ENCODE measurements around the gene IL17REL. TPM values are rescaled to one million over a fixed set of nuclear protein-coding genes. Genes with fewer than 3 reads are reported as not detected.
"Not testable (repeated sequence)": the region's sequence is repeated elsewhere in the genome, so short reads cannot be mapped to it uniquely, and the experiment has no call there.

The IL17REL gene
- total RNA-seq, 2 donors from 2014 or later = not detected

DNA sequence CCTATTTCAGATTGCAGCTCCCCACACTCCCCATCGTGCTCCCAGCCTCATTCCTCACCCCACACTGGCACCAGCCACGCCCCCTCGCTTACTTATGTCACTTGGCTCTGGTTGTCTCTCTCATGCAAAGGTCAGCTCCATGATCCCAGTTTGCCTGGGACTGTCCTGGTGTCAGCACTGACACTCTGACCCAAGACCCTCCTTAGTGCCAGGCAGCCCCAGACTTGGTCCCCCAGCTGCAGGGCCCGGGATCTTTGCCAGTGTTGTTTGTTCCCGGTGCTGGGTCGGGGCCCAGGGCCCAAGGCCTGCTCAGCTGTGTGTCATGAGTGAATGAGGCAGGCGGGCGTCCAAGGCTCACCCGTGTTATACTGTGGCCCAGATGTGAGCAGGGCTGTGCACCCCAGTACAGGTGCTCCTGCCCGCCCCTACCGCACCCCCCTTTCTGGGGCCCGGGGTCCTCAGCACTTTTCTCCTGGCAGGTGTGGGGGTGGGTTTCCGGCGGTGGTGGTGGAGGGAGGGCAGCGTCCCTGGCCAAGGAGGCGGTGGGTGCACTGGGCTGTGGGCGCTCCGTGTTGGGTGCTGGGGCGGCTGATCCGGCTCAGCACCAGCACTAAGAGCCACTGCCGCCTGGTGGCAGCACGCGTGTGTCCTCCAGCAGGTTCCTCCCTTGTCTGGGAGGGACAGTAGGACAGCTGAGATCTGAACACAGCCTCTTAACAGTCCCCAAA, 19.5 kb downstream of the IL17REL start:
- Mint-ChIP-seq H3K4me3 (no peak overlapping the region), H3K36me3 (ENCODE audit: low read depth) (peaks cover 2% of the 10 kb centered on the region), H3K27me3 (no peaks in the 10 kb centered on the region), H3K27ac (peak overlapping the region; percentile 19), H3K4me1 (peaks cover 3% of the 10 kb centered on the region)
- peak in 2 of 3 donors; percentile 48 to 57 for DNase-seq
- H3K9me3 ChIP-seq (ENCODE audit: control insufficient read depth, low read length, poor library complexity, severe bottlenecking) = no peaks in the 10 kb centered on the region
- ATAC-seq = peak; percentile 95

DNA sequence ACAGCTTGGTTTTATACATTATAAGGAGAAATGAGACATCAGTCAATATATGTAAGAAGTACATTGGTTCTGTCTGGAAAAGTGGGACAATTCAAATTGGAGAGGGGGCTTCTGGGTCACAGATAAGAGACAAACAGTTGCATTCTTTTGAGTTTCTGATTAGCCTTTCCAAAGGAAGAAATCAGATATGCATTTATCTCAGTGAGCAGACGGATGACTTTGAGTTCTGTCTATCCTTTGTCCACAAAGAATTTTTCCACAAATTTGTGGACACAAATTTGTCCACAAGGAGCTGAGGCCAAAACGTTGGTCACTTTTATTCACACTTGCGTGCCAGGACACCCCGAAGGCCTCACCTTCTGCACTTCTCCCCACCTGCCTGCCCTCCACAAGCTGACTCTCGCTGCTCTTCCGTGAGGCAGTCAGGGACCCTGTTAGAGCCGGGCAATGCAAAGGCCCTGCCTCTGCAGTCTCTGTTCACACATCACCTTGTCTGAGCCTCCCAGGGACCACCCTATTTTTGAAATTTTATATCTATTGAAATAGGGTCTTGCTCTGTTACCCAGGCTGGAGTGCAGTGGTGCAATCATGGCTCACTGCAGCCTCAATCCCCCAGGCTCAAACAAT, 20.5 kb downstream of the IL17REL start:
- no peaks in the 10 kb centered on the region for H3K9me3 ChIP-seq (ENCODE audit: control insufficient read depth, low read length, poor library complexity, severe bottlenecking)
- Mint-ChIP-seq H3K27ac (peak overlapping the region; percentile 19), H3K36me3 (ENCODE audit: low read depth) (peaks cover 2% of the 10 kb centered on the region), H3K4me3 (no peak overlapping the region), H3K4me1 (peaks cover 3% of the 10 kb centered on the region), H3K27me3 (no peaks in the 10 kb centered on the region)
- ATAC-seq (no peak), DNase-seq (no peak)

DNA sequence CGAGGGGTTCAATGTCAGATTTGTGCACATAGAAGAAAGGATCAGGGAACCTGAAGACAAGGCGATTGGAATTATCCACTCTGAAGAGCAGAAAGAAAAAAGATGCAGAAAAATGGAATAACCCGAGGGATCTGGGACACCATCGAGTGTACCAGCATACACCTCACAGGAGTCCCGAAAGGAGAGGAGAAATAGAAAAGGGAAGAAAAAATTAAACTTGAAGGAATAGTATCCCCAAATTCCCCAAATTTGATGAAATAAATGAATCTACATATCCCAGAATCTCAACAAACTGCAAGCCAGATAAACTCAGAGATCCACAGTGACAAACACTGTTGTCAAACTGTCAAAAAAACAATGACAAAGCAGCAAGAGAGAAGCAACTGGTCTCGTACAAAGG, 21.4 kb downstream of the IL17REL start:
- ATAC-seq (no peak), DNase-seq (no peak)
- H3K9me3 ChIP-seq (ENCODE audit: control insufficient read depth, low read length, poor library complexity, severe bottlenecking) = no peaks in the 10 kb centered on the region
- peaks cover 3% of the 10 kb centered on the region for H3K4me1 Mint-ChIP-seq
- no peak overlapping the region for H3K27ac Mint-ChIP-seq
- no peak overlapping the region for H3K4me3 Mint-ChIP-seq
- H3K36me3 Mint-ChIP-seq (ENCODE audit: low read depth) = peaks cover 2% of the 10 kb centered on the region
- H3K27me3 Mint-ChIP-seq = no peaks in the 10 kb centered on the region

- not testable (repeated sequence) for H3K27ac Mint-ChIP-seq; H3K36me3 Mint-ChIP-seq (ENCODE audit: low read depth); H3K9me3 ChIP-seq (ENCODE audit: control insufficient read depth, low read length, poor library complexity, severe bottlenecking); H3K27me3 Mint-ChIP-seq; ATAC-seq; H3K4me1 Mint-ChIP-seq; H3K4me3 Mint-ChIP-seq; DNase-seq
Observed at GRCh38 chr22:49989826-49990225, 22.7 kb downstream of the IL17REL start.

GRCh38 chr22:49986325-49986724, 26.2 kb downstream of the IL17REL start:
- peaks cover 2% of the 10 kb centered on the region for H3K36me3 Mint-ChIP-seq (ENCODE audit: low read depth)
- no peak overlapping the region for H3K4me3 Mint-ChIP-seq
- H3K9me3 ChIP-seq (ENCODE audit: control insufficient read depth, low read length, poor library complexity, severe bottlenecking) = peaks cover 3% of the 10 kb centered on the region
- DNase-seq (no peak), ATAC-seq (no peak)
- peaks cover 5% of the 10 kb centered on the region for H3K27me3 Mint-ChIP-seq
- H3K27ac Mint-ChIP-seq = no peak overlapping the region
- peaks cover 3% of the 10 kb centered on the region for H3K4me1 Mint-ChIP-seq

DNA sequence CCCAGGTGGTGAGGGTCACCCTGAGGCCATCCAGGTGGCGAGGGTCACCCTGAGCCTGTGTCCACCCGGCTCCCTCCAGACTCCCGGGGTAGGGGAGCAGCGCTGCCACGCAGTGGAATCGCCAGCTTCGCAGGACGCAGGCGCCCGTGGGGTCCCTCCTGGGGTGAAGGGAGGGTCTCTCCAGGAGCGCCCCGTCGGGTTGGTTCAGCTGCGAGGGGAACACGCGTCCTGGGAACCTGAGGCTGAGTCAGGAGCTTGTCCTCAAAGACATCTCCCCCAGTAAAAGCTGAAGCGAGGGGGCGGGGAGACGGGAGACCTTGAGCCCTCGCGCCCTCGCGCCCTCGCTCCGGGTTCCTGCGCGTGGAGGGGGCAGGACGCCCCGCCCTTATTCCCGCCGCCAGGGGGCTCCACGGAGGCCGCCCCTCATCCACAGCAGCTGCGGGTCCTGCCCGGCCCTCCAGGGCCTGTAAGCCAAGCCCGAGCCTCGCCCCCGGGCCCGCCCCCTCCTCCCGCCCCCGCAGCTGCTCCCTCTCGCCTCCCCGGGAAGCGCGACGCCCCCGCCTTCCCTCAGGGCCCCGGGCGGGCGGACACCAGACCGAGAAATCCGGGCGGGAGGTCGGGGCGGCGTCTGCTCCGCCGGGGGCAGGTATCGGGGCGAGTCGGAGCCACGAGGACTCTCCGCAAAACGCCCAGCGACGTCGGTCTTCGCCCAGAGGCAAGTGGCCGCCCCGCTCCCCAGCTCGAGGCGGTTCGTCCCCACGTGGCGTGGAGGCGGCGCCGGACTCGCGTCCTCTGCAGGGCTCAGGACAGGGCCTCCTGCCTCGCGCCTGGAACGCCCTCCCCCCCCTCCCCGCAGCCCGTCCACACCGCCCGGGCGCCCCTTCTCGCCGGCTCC, 29.2 kb downstream of the IL17REL start:
- Mint-ChIP-seq H3K4me3 (no peak overlapping the region), H3K36me3 (ENCODE audit: low read depth) (no peaks in the 10 kb centered on the region), H3K27me3 (peaks cover 5% of the 10 kb centered on the region), H3K4me1 (peaks cover 3% of the 10 kb centered on the region), H3K27ac (no peak overlapping the region)
- peaks cover 8% of the 10 kb centered on the region for H3K9me3 ChIP-seq (ENCODE audit: control insufficient read depth, low read length, poor library complexity, severe bottlenecking)
- ATAC-seq (peak; percentile 85), DNase-seq (peak in 1 of 3 donors; percentile 41)

DNA sequence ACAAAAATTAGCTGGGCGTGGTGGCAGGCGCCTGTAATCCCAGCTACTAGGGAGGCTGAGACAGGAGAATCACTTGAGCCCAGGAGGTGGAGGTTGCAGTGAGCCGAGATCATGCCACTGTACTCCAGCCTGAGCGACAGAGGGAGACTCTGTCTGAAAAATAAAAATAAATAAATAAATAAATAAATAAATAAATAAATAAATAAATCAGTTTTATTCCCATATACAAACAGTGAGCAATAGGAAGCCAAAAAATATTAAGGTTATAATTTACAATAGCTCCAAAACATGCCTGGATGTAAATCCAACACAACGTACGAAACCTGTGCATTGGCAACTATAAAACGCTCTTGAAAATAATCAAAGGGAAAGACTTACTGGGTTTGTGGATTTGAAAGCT, 30.8 kb downstream of the IL17REL start:
- not testable (repeated sequence) for H3K27me3 Mint-ChIP-seq; H3K4me3 Mint-ChIP-seq; H3K9me3 ChIP-seq (ENCODE audit: control insufficient read depth, low read length, poor library complexity, severe bottlenecking); H3K27ac Mint-ChIP-seq; H3K4me1 Mint-ChIP-seq; H3K36me3 Mint-ChIP-seq (ENCODE audit: low read depth); DNase-seq; ATAC-seq

DNA sequence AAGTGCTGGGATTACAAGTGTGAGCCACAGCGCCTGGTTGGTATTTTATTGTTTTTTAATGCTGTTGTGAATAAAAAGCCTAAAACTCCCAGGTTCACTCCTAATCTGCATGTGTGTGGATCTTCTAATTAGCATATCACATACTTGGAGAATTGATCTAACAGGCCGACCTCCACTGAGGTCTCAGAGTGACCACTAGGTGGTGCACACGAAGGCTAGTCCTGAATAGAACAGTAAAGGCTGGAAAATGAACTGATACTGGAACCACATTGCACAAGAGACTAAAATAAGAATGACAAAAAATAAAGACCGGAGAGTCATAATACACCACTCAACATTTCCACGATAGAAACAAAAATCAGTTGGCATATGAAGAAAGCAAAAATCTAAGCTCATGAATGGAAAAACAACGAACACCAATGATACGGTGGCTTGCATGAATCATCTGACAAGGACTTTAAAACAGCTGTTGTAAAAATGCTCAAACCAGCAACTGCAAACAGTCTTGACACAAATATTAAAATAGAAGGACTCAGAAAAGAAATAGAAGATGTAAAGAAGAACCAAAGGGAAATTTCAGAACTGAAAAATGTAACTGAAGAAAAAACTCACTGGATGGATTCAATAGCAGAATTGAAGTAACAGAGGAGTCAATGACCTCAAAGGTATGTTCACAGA, 32.8 kb downstream of the IL17REL start:
- H3K9me3 ChIP-seq (ENCODE audit: control insufficient read depth, low read length, poor library complexity, severe bottlenecking) = peaks cover 5% of the 10 kb centered on the region
- ATAC-seq = no peak
- Mint-ChIP-seq H3K27me3 (peaks cover 5% of the 10 kb centered on the region), H3K27ac (no peak overlapping the region), H3K36me3 (ENCODE audit: low read depth) (no peaks in the 10 kb centered on the region), H3K4me1 (peaks cover 15% of the 10 kb centered on the region), H3K4me3 (no peak overlapping the region)
- no peak for DNase-seq

- ATAC-seq (no peak), DNase-seq (no peak)
- Mint-ChIP-seq H3K27me3 (no peaks in the 10 kb centered on the region), H3K36me3 (ENCODE audit: low read depth) (no peaks in the 10 kb centered on the region), H3K4me1 (peaks cover 13% of the 10 kb centered on the region), H3K27ac (no peak overlapping the region), H3K4me3 (no peak overlapping the region)
- H3K9me3 ChIP-seq (ENCODE audit: control insufficient read depth, low read length, poor library complexity, severe bottlenecking) = peaks cover 5% of the 10 kb centered on the region
Observed at GRCh38 chr22:49977578-49977977, 35.0 kb downstream of the IL17REL start.

GRCh38 chr22:49976439-49977175, 36.0 kb downstream of the IL17REL start:
- Mint-ChIP-seq H3K27ac (peak overlapping the region; percentile 41), H3K27me3 (no peaks in the 10 kb centered on the region), H3K36me3 (ENCODE audit: low read depth) (no peaks in the 10 kb centered on the region), H3K4me1 (peaks cover 13% of the 10 kb centered on the region), H3K4me3 (peak overlapping the region; percentile 63)
- peak in 1 of 3 donors; percentile 39 for DNase-seq
- ATAC-seq = peak; percentile 79
- H3K9me3 ChIP-seq (ENCODE audit: control insufficient read depth, low read length, poor library complexity, severe bottlenecking) = peaks cover 5% of the 10 kb centered on the region

- peak; percentile 31 for ATAC-seq
- Mint-ChIP-seq H3K4me1 (peaks cover 17% of the 10 kb centered on the region), H3K27ac (peak overlapping the region; percentile 41), H3K27me3 (no peaks in the 10 kb centered on the region), H3K36me3 (ENCODE audit: low read depth) (no peaks in the 10 kb centered on the region), H3K4me3 (peak overlapping the region; percentile 58)
- H3K9me3 ChIP-seq (ENCODE audit: control insufficient read depth, low read length, poor library complexity, severe bottlenecking) = peaks cover under 1% of the 10 kb centered on the region
- DNase-seq = peak in 2 of 3 donors; percentile 15
Observed at GRCh38 chr22:49975543-49976389, 36.8 kb downstream of the IL17REL start.

Data from T-helper 17 cell (primary cell).